Smooth muscle cell (in vitro differentiated cells): ENCODE measurements around the gene SLC66A1. TPM values are rescaled to one million over a fixed set of nuclear protein-coding genes. Genes with fewer than 3 reads are reported as not detected.

ENCODE experiments used
- DNase-seq: peaks from one replicate; lab custom pipeline; 2025; ENCODE audit not compliant: unreplicated experiment; lab: John Stamatoyannopoulos, UW
- H2AFZ ChIP-seq: fragments of 200-600 bp; sonication (generic); 2 replicates; pipeline ENCODE4 v1.6.0; 2016; ENCODE audit warnings: antibody characterized with exemption, low read depth, mild to moderate bottlenecking
- H3F3A ChIP-seq: fragments of 200-600 bp; sonication (generic); 2 replicates; pipeline ENCODE4 v1.6.0; 2017; ENCODE audit warnings: antibody characterized with exemption, low read depth
- H3K27ac ChIP-seq: fragments of 200-600 bp; sonication (generic); 2 replicates; pipeline ENCODE4 v1.5.1; 2016; ENCODE audit warnings: low read depth, mild to moderate bottlenecking
- H3K27me3 ChIP-seq: fragments of 200-600 bp; sonication (generic); 2 replicates; pipeline ENCODE4 v1.6.1; 2016; ENCODE audit warnings: low read depth, mild to moderate bottlenecking
- H3K36me3 ChIP-seq: fragments of 200-600 bp; sonication (generic); 2 replicates; pipeline ENCODE4 v1.5.1; 2016; ENCODE audit warnings: low read depth
- H3K4me1 ChIP-seq: fragments of 200-600 bp; sonication (generic); 2 replicates; pipeline ENCODE4 v1.5.1; 2016; ENCODE audit warnings: low read depth
- H3K4me2 ChIP-seq: fragments of 200-600 bp; sonication (generic); 2 replicates; pipeline ENCODE4 v1.6.0; 2016; ENCODE audit warnings: mild to moderate bottlenecking
- H3K4me3 ChIP-seq: fragments of 200-600 bp; sonication (generic); 2 replicates; pipeline ENCODE4 v1.5.1; 2016; ENCODE audit warnings: mild to moderate bottlenecking
- H3K79me2 ChIP-seq: fragments of 200-600 bp; sonication (generic); 2 replicates; pipeline ENCODE4 v1.6.0; 2016; ENCODE audit warnings: low read depth, mild to moderate bottlenecking
- H3K9ac ChIP-seq: fragments of 200-600 bp; sonication (generic); 2 replicates; pipeline ENCODE4 v1.6.0; 2016; ENCODE audit warnings: low read depth
- H3K9me3 ChIP-seq: fragments of 200-600 bp; sonication (generic); replicated peaks from 2 replicates; pipeline ENCODE4 v1.5.1; 2016; ENCODE audit warnings: low read depth
- H4K20me1 ChIP-seq: fragments of 200-600 bp; sonication (generic); 2 replicates; pipeline ENCODE4 v1.6.0; 2016; ENCODE audit warnings: low read depth
- CTCF ChIP-seq: fragments of 200-600 bp; sonication (generic); IDR thresholded peaks from 2 replicates; pipeline ENCODE4 v1.5.1; 2017; ENCODE audit warnings: borderline replicate concordance, mild to moderate bottlenecking, antibody characterized with exemption; ENCODE audit not compliant: insufficient read depth, poor library complexity, severe bottlenecking
- WGBS: methylation state at CpG from one replicate; pipeline ENCODE4 v1.1.7; 2016; ENCODE audit warnings: low lambda C conversion rate; 5-methylcytosine and 5-hydroxymethylcytosine counted together
- polyA plus RNA-seq: library from polyadenylated mRNA; unstranded; fragments of >200 nt; fragmentation: Nextera tagmentation; extraction: Ambion mirVana; gene quantifications from 2 replicates; pipeline ENCODE4 v1.2.1, GENCODE V29; 2016
- total RNA-seq: library from RNA; depleted of rRNA; stranded (reverse); fragments of >200 nt; gene quantifications from 2 replicates; pipeline ENCODE4 v1.2.3, GENCODE V29; 2014

The SLC66A1 gene
- total and polyA plus RNA-seq, 2 experiments from 2014 or later, result 21.9 to 23.9 TPM

- no peaks in the 10 kb centered on the region for H3K27me3 ChIP-seq
- no peak overlapping the region for H3K9ac ChIP-seq
- DNase-seq, result no peak
- no peak for TF ChIP-seq CTCF
- no peaks in the 10 kb centered on the region for H3K36me3 ChIP-seq
- no peak overlapping the region for H2AFZ ChIP-seq
- H3K9me3 ChIP-seq, result no peaks in the 10 kb centered on the region
- H3K4me2 ChIP-seq, result no peak overlapping the region
- H3K79me2 ChIP-seq, result no peaks in the 10 kb centered on the region
- H3F3A ChIP-seq, result no peaks in the 10 kb centered on the region
- H4K20me1 ChIP-seq, result peaks cover 51% of the 10 kb centered on the region
- 96% methylated on average over 14 of the region's 14 CpGs for WGBS
- H3K4me3 ChIP-seq, result no peak overlapping the region
- no peak overlapping the region for H3K27ac ChIP-seq
- no peaks in the 10 kb centered on the region for H3K4me1 ChIP-seq
Observed at GRCh38 chr1:19347533-19348172, 35.5 kb downstream of the SLC66A1 start.

- H4K20me1 ChIP-seq, result peaks cover 57% of the 10 kb centered on the region
- WGBS, result 91% methylated on average over 15 of the region's 15 CpGs
- no peak overlapping the region for H3K4me3 ChIP-seq
- no peaks in the 10 kb centered on the region for H3F3A ChIP-seq
- H3K36me3 ChIP-seq, result no peaks in the 10 kb centered on the region
- no peak overlapping the region for H3K27ac ChIP-seq
- no peaks in the 10 kb centered on the region for H3K4me1 ChIP-seq
- no peak overlapping the region for H3K9ac ChIP-seq
- H3K4me2 ChIP-seq, result no peak overlapping the region
- no peak for TF ChIP-seq CTCF
- DNase-seq, result no peak
- H3K9me3 ChIP-seq, result no peaks in the 10 kb centered on the region
- no peaks in the 10 kb centered on the region for H3K79me2 ChIP-seq
- no peaks in the 10 kb centered on the region for H3K27me3 ChIP-seq
- H2AFZ ChIP-seq, result no peak overlapping the region
Observed at GRCh38 chr1:19348441-19349198, 36.5 kb downstream of the SLC66A1 start.

- no peaks in the 10 kb centered on the region for H3F3A ChIP-seq
- peaks cover 4% of the 10 kb centered on the region for H3K36me3 ChIP-seq
- H2AFZ ChIP-seq, result no peak overlapping the region
- no peak for DNase-seq
- peaks cover 65% of the 10 kb centered on the region for H4K20me1 ChIP-seq
- no peak overlapping the region for H3K4me2 ChIP-seq
- H3K27me3 ChIP-seq, result no peaks in the 10 kb centered on the region
- 95% methylated on average over 17 of the region's 17 CpGs for WGBS
- H3K9ac ChIP-seq, result no peak overlapping the region
- TF ChIP-seq CTCF, result no peak
- no peak overlapping the region for H3K27ac ChIP-seq
- no peaks in the 10 kb centered on the region for H3K4me1 ChIP-seq
- H3K79me2 ChIP-seq, result peaks cover 4% of the 10 kb centered on the region
- no peak overlapping the region for H3K4me3 ChIP-seq
- no peaks in the 10 kb centered on the region for H3K9me3 ChIP-seq
Observed at GRCh38 chr1:19349999-19350398, 37.9 kb downstream of the SLC66A1 start.
